ENCODE results near the gene TSPYL6. TPM values are rescaled to one million over a fixed set of nuclear protein-coding genes. Genes with fewer than 3 reads are reported as not detected.

The TSPYL6 gene
- polyA plus RNA-seq, 1 donor from 2014 or later: not detected

Other genes with a start within 250 kb of the TSPYL6 start
- gene ACYP2, start 140.6 kb downstream of the TSPYL6 start, polyA plus RNA-seq: 26.8 TPM
- 57.8 TPM for gene SPTBN1, start 200.1 kb upstream of the TSPYL6 start, polyA plus RNA-seq